Natural killer cell (primary cell): ENCODE results near the gene PIK3CB. TPM values are rescaled to one million over a fixed set of nuclear protein-coding genes. Genes with fewer than 3 reads are reported as not detected.

Experiments
- ATAC-seq, 3 donors: fragments of 150-1000 bp in 2 of 3; fragments of 200-7000 bp in 1 of 3; cut with Tn5 transposase; 1 replicate in 1 of 3; 2 replicates in 2 of 3; pipeline ENCODE4 v1.10.0; 2021; ENCODE audit warnings: mild to moderate bottlenecking in 2 of 3, moderate library complexity in 2 of 3
- DNase-seq, 2 donors: peaks; one replicate each; pipeline versions ENCODE4 v3.0.0 to v3.0.0-alpha.2; 2013 to 2021; ENCODE audit warnings: mixed read lengths in 1 of 2
- H3K27ac ChIP-seq: one replicate; pipeline ENCODE4 v1.5.1; 2013; ENCODE audit warnings: mild to moderate bottlenecking, low read length
- H3K27me3 ChIP-seq: one replicate; pipeline ENCODE4 v1.6.1; 2013; ENCODE audit warnings: low read length; ENCODE audit not compliant: control insufficient read depth, insufficient read depth
- H3K36me3 ChIP-seq: one replicate; pipeline ENCODE4 v1.6.1; 2013; ENCODE audit warnings: low read length; ENCODE audit not compliant: control insufficient read depth, insufficient read depth
- H3K4me1 ChIP-seq: one replicate; pipeline ENCODE4 v1.6.1; 2013; ENCODE audit warnings: low read length; ENCODE audit not compliant: control insufficient read depth, insufficient read depth
- H3K4me3 ChIP-seq: one replicate; pipeline ENCODE4 v1.5.1; 2013; ENCODE audit warnings: low read length
- H3K9me3 ChIP-seq: one replicate; pipeline ENCODE4 v1.6.1; 2013; ENCODE audit warnings: low read length; ENCODE audit not compliant: control insufficient read depth, insufficient read depth
- H3K27ac Mint-ChIP-seq, 2 donors: one replicate each; pipeline ENCODE4 v1.8.0; 2022; ENCODE audit warnings: mild to moderate bottlenecking in 2 of 2, mixed read lengths in 2 of 2, moderate library complexity in 1 of 2
- H3K27me3 Mint-ChIP-seq, 2 donors: one replicate each; pipeline ENCODE4 v1.8.0; 2022; ENCODE audit warnings: low read depth in 2 of 2, mixed read lengths in 2 of 2
- H3K36me3 Mint-ChIP-seq: one replicate; pipeline ENCODE4 v1.8.0; 2022; ENCODE audit warnings: mixed read lengths
- H3K4me1 Mint-ChIP-seq, 2 donors: one replicate each; pipeline ENCODE4 v1.8.0; 2022; ENCODE audit warnings: mixed read lengths in 2 of 2
- H3K4me3 Mint-ChIP-seq: one replicate; pipeline ENCODE4 v1.8.0; 2022; ENCODE audit warnings: mild to moderate bottlenecking, moderate library complexity, mixed read lengths
- H3K9me3 Mint-ChIP-seq, 2 donors: one replicate each; pipeline ENCODE4 v1.8.0; 2022; ENCODE audit warnings: mixed read lengths in 2 of 2
- CTCF ChIP-seq: fragments of 200-600 bp; IDR thresholded peaks from one replicate; pipeline ENCODE4 v1.8.0; 2022; ENCODE audit warnings: antibody characterized with exemption
- WGBS: methylation state at CpG from one replicate; pipeline ENCODE4 v1.1.7; 2013; ENCODE audit warnings: missing lambda C conversion rate; ENCODE audit not compliant: insufficient coverage; 5-methylcytosine and 5-hydroxymethylcytosine counted together
- intact Hi-C: fragments of 100-400 bp; cut with micrococcal nuclease; formaldehyde crosslinking; loops from one replicate; pipeline ENCODE4 v1.14.2; 2022
- total RNA-seq, 4 donors: library from RNA; stranded (reverse); fragments of 120-200 nt in 1 of 4; gene quantifications; one replicate each; pipeline versions ENCODE4 v1.2.3 to v1.2.4, GENCODE V29; 2013 to 2022

The PIK3CB gene
- total RNA-seq, 3 donors from 2014 or later (not counting 1 experiment from before 2014, with no cell fraction given), result 13.2 to 20.2 (median 18.0) TPM

- intact Hi-C loops, result no loop called here
- Mint-ChIP-seq H3K4me1 (no peaks in the 10 kb centered on the region), H3K36me3 (no peaks in the 10 kb centered on the region), H3K27ac (no peak overlapping the region), H3K4me3 (no peak overlapping the region), H3K27me3 (no peaks in the 10 kb centered on the region), H3K9me3 (no peaks in the 10 kb centered on the region)
- H3K36me3 ChIP-seq, result no peaks in the 10 kb centered on the region
- no CpG with 5 or more reads among the region's 1 CpG for WGBS
- no peaks in the 10 kb centered on the region for H3K9me3 ChIP-seq
- DNase-seq, result no peak
- H3K27ac ChIP-seq, result no peak overlapping the region
- no peaks in the 10 kb centered on the region for H3K4me1 ChIP-seq
- no peaks in the 10 kb centered on the region for H3K27me3 ChIP-seq
- no peak for ATAC-seq
- TF ChIP-seq CTCF, result no peak
- no peak overlapping the region for H3K4me3 ChIP-seq
Measured at GRCh38 chr3:138696666-138697370, 137.9 kb downstream of the PIK3CB start.

GRCh38 chr3:138694287-138695007, 140.3 kb downstream of the PIK3CB start:
- Histone ChIP-seq H3K27me3 (no peaks in the 10 kb centered on the region), H3K4me1 (no peaks in the 10 kb centered on the region), H3K4me3 (no peak overlapping the region), H3K36me3 (no peaks in the 10 kb centered on the region), H3K27ac (no peak overlapping the region), H3K9me3 (no peaks in the 10 kb centered on the region)
- Mint-ChIP-seq H3K9me3 (no peaks in the 10 kb centered on the region), H3K4me1 (no peaks in the 10 kb centered on the region), H3K27me3 (no peaks in the 10 kb centered on the region), H3K27ac (no peak overlapping the region), H3K36me3 (no peaks in the 10 kb centered on the region), H3K4me3 (no peak overlapping the region)
- no peak for ATAC-seq
- intact Hi-C loops, result no loop called here
- no peak for DNase-seq
- WGBS, result 98% methylated on average over 4 of the region's 8 CpGs
- no peak for TF ChIP-seq CTCF

- H3K27ac Mint-ChIP-seq, result no peak overlapping the region
- no peaks in the 10 kb centered on the region for H3K36me3 Mint-ChIP-seq
- intact Hi-C loops, result no loop called here
- Histone ChIP-seq H3K9me3 (no peaks in the 10 kb centered on the region), H3K27me3 (no peaks in the 10 kb centered on the region), H3K36me3 (no peaks in the 10 kb centered on the region), H3K4me1 (peaks cover 7% of the 10 kb centered on the region), H3K27ac (no peak overlapping the region), H3K4me3 (no peak overlapping the region)
- H3K4me1 Mint-ChIP-seq, result peaks cover 13 to 15% of the 10 kb centered on the region in 2 donors
- DNase-seq (no peak), ATAC-seq (no peak)
- no peaks in the 10 kb centered on the region for H3K9me3 Mint-ChIP-seq
- no peak overlapping the region for H3K4me3 Mint-ChIP-seq
- WGBS, result 80% methylated on average over 3 of the region's 3 CpGs
- no peak for TF ChIP-seq CTCF
- no peaks in the 10 kb centered on the region for H3K27me3 Mint-ChIP-seq
Measured at GRCh38 chr3:138692152-138692551, 142.6 kb downstream of the PIK3CB start.
